B cell (primary cell): ENCODE data around the gene RPTOR. TPM values are rescaled to one million over a fixed set of nuclear protein-coding genes. Genes with fewer than 3 reads are reported as not detected.

Experiments
- ATAC-seq: fragments of 200-7000 bp; cut with Tn5 transposase; one replicate; pipeline ENCODE4 v1.10.0; 2021; ENCODE audit warnings: low read depth, mild to moderate bottlenecking, moderate number of reproducible peaks, moderate library complexity
- CTCF ChIA-PET: fragments of 350-600 bp; sonication (Branson Sonifier 250); formaldehyde crosslinking; loops from one replicate; lab custom pipeline; 2021; ENCODE audit warnings: antibody characterized with exemption, inconsistent platforms; lab: Charles Lee
- POLR2A ChIA-PET: fragments of 350-600 bp; sonication (Branson Sonifier 250); formaldehyde crosslinking; loops from one replicate; lab custom pipeline; 2021; ENCODE audit warnings: antibody characterized with exemption; lab: Charles Lee
- DNase-seq: peaks from one replicate; pipeline ENCODE4 v3.0.0; 2013
- H2AFZ ChIP-seq: 2 replicates; pipeline ENCODE4 v1.6.1; 2012; ENCODE audit warnings: mild to moderate bottlenecking, low read depth, low read length; ENCODE audit not compliant: insufficient read depth, poor library complexity, severe bottlenecking
- H3K27ac ChIP-seq, 2 donors: 1 replicate in 1 of 2; 2 replicates in 1 of 2; pipeline ENCODE4 v1.5.1; 2012 to 2013; ENCODE audit warnings: low read length in 2 of 2, mild to moderate bottlenecking in 2 of 2, moderate library complexity in 1 of 2
- H3K27me3 ChIP-seq, 4 experiments: fragments of 200-600 bp in 1 of 4; sonication (generic) in 1 of 4; replicated peaks in 1 of 4; 1 replicate in 2 of 4; 2 replicates in 2 of 4; pipeline versions ENCODE4 v1.6.1 to v1.7.0; 2013 to 2016; ENCODE audit warnings: low read length in 3 of 4, mild to moderate bottlenecking in 2 of 4, mixed read lengths in 1 of 4, moderate library complexity in 1 of 4; ENCODE audit not compliant: insufficient read depth in 4 of 4, control insufficient read depth in 3 of 4; ENCODE audit errors: control extremely low read depth in 1 of 4
- H3K36me3 ChIP-seq, 2 experiments: replicated peaks in 1 of 2; 1 replicate in 1 of 2; 2 replicates in 1 of 2; pipeline versions ENCODE4 v1.6.1 to v1.7.1; 2013; ENCODE audit warnings: low read length in 1 of 2; ENCODE audit not compliant: insufficient read depth in 2 of 2, control insufficient read depth in 1 of 2; ENCODE audit errors: control extremely low read depth in 1 of 2, extremely low read depth in 1 of 2
- H3K4me1 ChIP-seq, 2 donors: fragments of 200-600 bp in 1 of 2; sonication (generic) in 1 of 2; 1 replicate in 1 of 2; 2 replicates in 1 of 2; pipeline versions ENCODE4 v1.5.1 to v1.6.1; 2013 to 2017; ENCODE audit warnings: low read length in 2 of 2; ENCODE audit not compliant: control insufficient read depth in 2 of 2, insufficient read depth in 2 of 2
- H3K4me2 ChIP-seq: replicated peaks from 2 replicates; pipeline ENCODE3; 2012; ENCODE audit warnings: mild to moderate bottlenecking, low read depth, low read length; ENCODE audit not compliant: poor library complexity, severe bottlenecking
- H3K4me3 ChIP-seq, 5 experiments: fragments of 200-600 bp in 1 of 5; sonication (generic) in 1 of 5; 1 replicate in 3 of 5; 2 replicates in 2 of 5; pipeline versions ENCODE4 v1.5.1 to v1.7.0; 2011 to 2016; ENCODE audit warnings: low read length in 4 of 5, mild to moderate bottlenecking in 4 of 5, low read depth in 2 of 5, control low read depth in 1 of 5, moderate library complexity in 1 of 5; ENCODE audit not compliant: insufficient read depth in 1 of 5; ENCODE audit errors: control extremely low read depth in 1 of 5, extremely low read depth in 1 of 5
- H3K79me2 ChIP-seq: fragments of 200-600 bp; sonication (generic); one replicate; pipeline ENCODE4 v1.6.0; 2016; ENCODE audit warnings: low read length; ENCODE audit not compliant: control insufficient read depth, insufficient read depth
- H3K9ac ChIP-seq: fragments of 200-600 bp; sonication (generic); 2 replicates; pipeline ENCODE4 v1.6.1; 2017; ENCODE audit warnings: mild to moderate bottlenecking, low read length, moderate library complexity
- H3K9me3 ChIP-seq, 3 donors: one replicate each; pipeline versions ENCODE4 v1.6.1 to v1.7.1; 2013; ENCODE audit warnings: low read length in 2 of 3; ENCODE audit not compliant: control insufficient read depth in 2 of 3, insufficient read depth in 1 of 3; ENCODE audit errors: control extremely low read depth in 1 of 3
- H4K20me1 ChIP-seq: 2 replicates; pipeline ENCODE4 v1.6.0; 2012; ENCODE audit warnings: mild to moderate bottlenecking, low read length; ENCODE audit not compliant: insufficient read depth, control insufficient read depth, poor library complexity, severe bottlenecking
- H3K27ac Mint-ChIP-seq: one replicate; pipeline ENCODE4 v1.8.0; 2021; ENCODE audit warnings: mixed read lengths
- H3K27me3 Mint-ChIP-seq: one replicate; pipeline ENCODE4 v1.8.0; 2021; ENCODE audit warnings: mixed read lengths
- H3K4me1 Mint-ChIP-seq: one replicate; pipeline ENCODE4 v1.8.0; 2021; ENCODE audit warnings: mixed read lengths
- H3K4me3 Mint-ChIP-seq: one replicate; pipeline ENCODE4 v1.8.0; 2021; ENCODE audit warnings: mixed read lengths
- H3K9me3 Mint-ChIP-seq: one replicate; pipeline ENCODE4 v1.8.0; 2022; ENCODE audit warnings: mixed read lengths; ENCODE audit not compliant: insufficient read depth
- CTCF ChIP-seq: fragments of 200-600 bp; IDR thresholded peaks from one replicate; pipeline ENCODE4 v1.8.0; 2022; ENCODE audit warnings: antibody characterized with exemption, mild to moderate bottlenecking
- EZH2 ChIP-seq: IDR thresholded peaks from 2 replicates; pipeline ENCODE4 v1.6.1; 2012; ENCODE audit warnings: borderline replicate concordance, low read depth, mild to moderate bottlenecking, moderate library complexity, low read length; ENCODE audit not compliant: insufficient read depth, poor library complexity, severe bottlenecking
- WGBS: methylation state at CpG from one replicate; pipeline ENCODE4 v1.1.5; 2013; ENCODE audit warnings: missing lambda C conversion rate; ENCODE audit not compliant: insufficient coverage; 5-methylcytosine and 5-hydroxymethylcytosine counted together
- intact Hi-C: fragments of 100-400 bp; cut with micrococcal nuclease; formaldehyde crosslinking; loops from one replicate; pipeline ENCODE4 v1.10.0; 2022
- polyA plus RNA-seq: library from polyadenylated mRNA; depleted of rRNA; stranded (reverse); fragments of >200 nt; gene quantifications from 2 replicates; pipeline ENCODE4 v1.2.3, GENCODE V29; 2012
- total RNA-seq, 2 donors: library from RNA; stranded (reverse); fragments of 120-200 nt in 1 of 2; gene quantifications; 1 replicate in 1 of 2; 2 replicates in 1 of 2; pipeline versions ENCODE4 v1.2.3 to v1.2.4, GENCODE V29; 2013 to 2022

Gene RPTOR
- total and polyA plus RNA-seq, 2 donors (not counting 1 experiment from before 2014, with no cell fraction given) = 13.4 to 58.8 TPM

- WGBS = 66% methylated on average over 28 of the region's 30 CpGs
- Histone ChIP-seq H3K79me2 (no peaks in the 10 kb centered on the region), H3K36me3 (no peaks in the 10 kb centered on the region), H3K27me3 (peaks cover 0 to 23% (median under 1%) of the 10 kb centered on the region in 4 experiments), H3K4me1 (no peaks in the 10 kb centered on the region), H3K9ac (no peak overlapping the region), H4K20me1 (no peaks in the 10 kb centered on the region), H3K27ac (no peak overlapping the region), H3K9me3 (peaks cover 0 to 3% (median 0%) of the 10 kb centered on the region in 3 donors), H2AFZ (no peak overlapping the region), H3K4me3 (no peak overlapping the region), H3K4me2 (peak overlapping the region; percentile 5)
- no peak for TF ChIP-seq EZH2
- no peak for TF ChIP-seq CTCF
- intact Hi-C loops = no loop called here
- H3K27ac Mint-ChIP-seq = no peak overlapping the region
- H3K9me3 Mint-ChIP-seq = no peaks in the 10 kb centered on the region
- DNase-seq (no peak), ATAC-seq (no peak)
- ChIA-PET POLR2A (no interaction called here), CTCF (no interaction called here)
- H3K4me1 Mint-ChIP-seq = peaks cover 1% of the 10 kb centered on the region
- H3K27me3 Mint-ChIP-seq = peaks cover 42% of the 10 kb centered on the region
- no peak overlapping the region for H3K4me3 Mint-ChIP-seq
These were observed 46.3 kb upstream of the RPTOR start for GRCh38 chr17:80498242-80498919.

GRCh38 chr17:80498920-80499410 is 45.7 kb upstream of the RPTOR start:
- CTCF ChIA-PET = no interaction called here
- no peak for TF ChIP-seq EZH2
- Histone ChIP-seq H3K27me3 (peaks cover 0 to 28% (median under 1%) of the 10 kb centered on the region in 4 experiments), H4K20me1 (no peaks in the 10 kb centered on the region), H3K4me1 (no peaks in the 10 kb centered on the region), H3K4me3 (no peak overlapping the region), H2AFZ (no peak overlapping the region), H3K27ac (no peak overlapping the region), H3K9ac (no peak overlapping the region), H3K4me2 (no peak overlapping the region), H3K9me3 (peaks cover 0 to 3% (median 0%) of the 10 kb centered on the region in 3 donors), H3K36me3 (no peaks in the 10 kb centered on the region), H3K79me2 (no peaks in the 10 kb centered on the region)
- H3K27ac Mint-ChIP-seq = no peak overlapping the region
- H3K9me3 Mint-ChIP-seq = no peaks in the 10 kb centered on the region
- WGBS = 84% methylated on average over 11 of the region's 11 CpGs
- intact Hi-C loops = no loop called here
- POLR2A ChIA-PET = no interaction called here
- no peak overlapping the region for H3K4me3 Mint-ChIP-seq
- peaks cover 1% of the 10 kb centered on the region for H3K4me1 Mint-ChIP-seq
- DNase-seq = no peak
- H3K27me3 Mint-ChIP-seq = peaks cover 43% of the 10 kb centered on the region
- no peak for ATAC-seq
